T47D (cell line): Measurements from ENCODE around the gene POLR3E.

Source experiments
- DNase-seq, 2 experiments: peaks; one replicate each; pipeline versions ENCODE4 v3.0.0 to v3.0.0-alpha.2; 2011 to 2012; ENCODE audit warnings: low read depth in 1 of 2, low spot score in 1 of 2
- JUND ChIP-seq: IDR thresholded peaks from 2 replicates; pipeline ENCODE4 v1.6.1; 2012; ENCODE audit warnings: low read depth
- in situ Hi-C: cut with HindIII; loops from 2 replicates; pipeline ENCODE4 v1.10.0; 2016; ENCODE audit warnings: low sequenced_read_pairs, low pct_unique_long_range_greater_than_20kb

POLR3E gene, protein sequence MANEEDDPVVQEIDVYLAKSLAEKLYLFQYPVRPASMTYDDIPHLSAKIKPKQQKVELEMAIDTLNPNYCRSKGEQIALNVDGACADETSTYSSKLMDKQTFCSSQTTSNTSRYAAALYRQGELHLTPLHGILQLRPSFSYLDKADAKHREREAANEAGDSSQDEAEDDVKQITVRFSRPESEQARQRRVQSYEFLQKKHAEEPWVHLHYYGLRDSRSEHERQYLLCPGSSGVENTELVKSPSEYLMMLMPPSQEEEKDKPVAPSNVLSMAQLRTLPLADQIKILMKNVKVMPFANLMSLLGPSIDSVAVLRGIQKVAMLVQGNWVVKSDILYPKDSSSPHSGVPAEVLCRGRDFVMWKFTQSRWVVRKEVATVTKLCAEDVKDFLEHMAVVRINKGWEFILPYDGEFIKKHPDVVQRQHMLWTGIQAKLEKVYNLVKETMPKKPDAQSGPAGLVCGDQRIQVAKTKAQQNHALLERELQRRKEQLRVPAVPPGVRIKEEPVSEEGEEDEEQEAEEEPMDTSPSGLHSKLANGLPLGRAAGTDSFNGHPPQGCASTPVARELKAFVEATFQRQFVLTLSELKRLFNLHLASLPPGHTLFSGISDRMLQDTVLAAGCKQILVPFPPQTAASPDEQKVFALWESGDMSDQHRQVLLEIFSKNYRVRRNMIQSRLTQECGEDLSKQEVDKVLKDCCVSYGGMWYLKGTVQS

DNA sequence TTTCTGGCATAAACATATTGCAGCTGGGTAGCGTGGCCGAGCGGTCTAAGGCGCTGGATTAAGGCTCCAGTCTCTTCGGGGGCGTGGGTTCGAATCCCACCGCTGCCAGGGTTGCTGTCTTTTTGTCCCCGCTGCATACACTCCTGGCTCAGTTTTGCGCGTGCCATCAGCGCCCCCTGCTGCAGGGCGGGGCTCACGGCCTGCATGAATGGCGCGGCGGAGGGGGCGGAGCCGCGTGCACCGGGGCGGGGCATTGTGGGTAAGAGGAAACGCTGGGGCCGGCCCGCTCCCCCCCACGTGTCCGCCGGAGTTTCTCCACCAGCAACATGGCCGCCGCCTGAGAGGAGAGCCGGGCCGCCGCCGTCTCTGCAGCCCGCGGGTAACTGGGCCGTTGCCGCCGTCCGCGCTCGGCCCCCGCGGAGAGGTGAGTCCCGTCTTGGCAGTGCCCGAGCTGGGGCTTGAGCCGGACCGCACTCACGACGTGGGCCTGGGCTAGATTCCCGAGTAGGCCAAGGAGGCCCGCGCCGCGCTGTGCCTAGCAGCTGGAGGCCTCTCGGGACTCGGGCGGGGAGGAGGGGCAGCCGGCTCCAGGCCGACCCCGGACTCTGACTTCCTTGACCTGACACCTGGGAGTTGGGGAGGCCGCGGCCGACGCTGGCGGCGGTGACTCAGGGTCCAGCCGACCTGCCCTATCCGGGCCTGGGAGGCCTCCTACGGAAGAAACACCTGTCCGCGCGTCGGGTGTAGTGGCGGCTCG lies at the start of gene POLR3E:
POLR3E (plus strand) TSS at position 296 of the 757 bp plus-strand sequence. CDS start 5,560 bp downstream, outside the sequence.
- TF ChIP-seq JUND: no peak
- in situ Hi-C loops: no loop called here
- peak; percentile 86 to 98 for DNase-seq

GRCh38 chr16:22250522-22250921 lies 46.7 kb upstream of the POLR3E start:
- no peak for TF ChIP-seq JUND
- in situ Hi-C loops: no loop called here
- DNase-seq: no peak

GRCh38 chr16:22252317-22252716 lies 44.9 kb upstream of the POLR3E start:
- DNase-seq: peak in 1 of 2 experiments; percentile 33
- TF ChIP-seq JUND: no peak
- in situ Hi-C loops: no loop called here

DNA sequence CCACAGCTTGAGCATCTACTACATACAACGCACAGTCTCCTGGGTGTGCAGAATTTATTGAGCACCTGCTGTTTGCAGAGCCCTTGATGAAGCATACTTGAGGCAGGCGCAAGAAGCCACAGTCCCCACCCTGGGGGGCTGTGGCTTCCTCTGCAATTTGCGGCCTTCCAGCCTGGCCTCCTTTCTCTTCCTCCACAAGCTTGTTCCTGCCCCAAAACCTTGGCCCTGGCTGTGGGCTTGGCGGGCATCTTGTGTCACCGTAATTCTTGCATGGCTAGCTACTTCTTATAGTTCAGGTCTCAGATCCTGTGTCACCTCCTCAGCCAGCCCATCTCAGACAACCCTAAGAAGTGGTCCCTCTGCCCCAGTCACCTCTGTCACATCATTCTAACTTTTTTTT lies 43.9 kb upstream of the POLR3E start:
- in situ Hi-C loops: no loop called here
- no peak for TF ChIP-seq JUND

GRCh38 chr16:22255335-22255734 lies 41.9 kb upstream of the POLR3E start:
- in situ Hi-C loops: no loop called here
- TF ChIP-seq JUND: no peak
- DNase-seq: no peak

More for the DNA sequence above, 43.9 kb upstream of the POLR3E start:
- DNase-seq: no peak

- DNase-seq: no peak
- in situ Hi-C loops: no loop called here
These were observed 39.8 kb upstream of the POLR3E start for GRCh38 chr16:22257440-22257839.

GRCh38 chr16:22260490-22260889 lies 36.7 kb upstream of the POLR3E start:
- no peak for DNase-seq
- TF ChIP-seq JUND: no peak
- in situ Hi-C loops: no loop called here

More at GRCh38 chr16:22257440-22257839, 39.8 kb upstream of the POLR3E start:
- TF ChIP-seq JUND: no peak

DNA sequence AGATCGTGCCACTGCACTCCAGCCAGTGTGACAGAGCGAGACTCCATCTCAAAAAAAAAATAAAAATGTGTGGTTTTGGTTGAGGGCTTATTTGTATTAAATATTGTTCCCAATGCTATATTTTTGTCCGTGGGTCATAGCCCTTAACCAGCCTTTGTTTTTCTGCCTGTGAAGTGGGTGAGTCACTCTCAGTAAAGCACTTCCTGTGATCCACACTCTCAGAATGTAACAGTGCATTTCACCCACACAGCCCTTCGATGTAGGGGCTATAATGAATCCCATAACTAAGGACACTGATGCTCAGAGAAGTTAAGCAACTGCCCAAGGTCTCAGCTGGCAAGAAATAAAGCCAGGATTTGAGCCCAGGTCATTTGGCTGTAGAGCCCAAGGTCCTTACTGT lies 34.7 kb upstream of the POLR3E start:
- DNase-seq: no peak
- no peak for TF ChIP-seq JUND
- in situ Hi-C loops: no loop called here

DNA sequence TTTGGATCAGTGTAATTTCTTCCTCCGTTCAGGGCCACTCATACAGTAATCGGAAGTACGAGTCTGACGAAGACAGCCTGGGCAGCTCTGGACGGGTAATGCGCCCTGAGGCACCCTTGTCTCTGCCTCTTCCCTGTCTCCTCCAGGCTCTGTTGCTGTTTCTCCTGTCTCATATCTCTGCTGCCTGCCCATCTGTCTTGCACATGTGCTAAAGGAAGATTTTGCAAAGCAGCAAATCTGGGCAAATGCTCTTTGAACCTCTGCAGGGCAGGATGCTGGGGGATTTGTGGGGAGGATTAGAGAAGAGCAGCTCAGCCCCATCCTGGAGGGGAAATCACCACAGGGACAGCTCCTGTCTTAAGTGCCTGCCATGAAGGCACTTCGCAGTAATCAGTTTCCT lies 32.4 kb upstream of the POLR3E start:
- in situ Hi-C loops: no loop called here
- TF ChIP-seq JUND: no peak
- no peak for DNase-seq

DNA sequence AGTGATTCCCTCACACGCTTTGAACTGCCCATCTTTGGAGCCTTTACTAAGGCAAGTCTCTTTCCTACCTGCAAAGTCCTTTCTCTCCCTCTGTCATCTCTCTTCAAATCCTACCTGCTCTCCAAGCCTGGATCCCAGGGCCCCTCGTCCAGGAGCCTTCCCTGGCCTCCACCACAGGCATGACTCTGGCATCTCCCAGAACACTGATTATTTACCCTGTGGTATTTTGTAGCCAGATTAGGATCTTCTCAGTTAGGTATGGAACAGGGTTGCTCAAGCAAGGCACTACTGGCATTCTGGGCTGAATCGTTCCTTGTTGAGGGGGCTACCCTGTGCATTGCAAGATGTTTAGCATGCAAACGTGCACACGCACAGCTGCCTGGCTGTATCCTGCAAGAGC lies 31.9 kb upstream of the POLR3E start:
- DNase-seq: peak; percentile 62 to 67
- no peak for TF ChIP-seq JUND
- in situ Hi-C loops: no loop called here

GRCh38 chr16:22266546-22266945 lies 30.7 kb upstream of the POLR3E start:
- in situ Hi-C loops: no loop called here
- no peak for TF ChIP-seq JUND
- DNase-seq: no peak

DNA sequence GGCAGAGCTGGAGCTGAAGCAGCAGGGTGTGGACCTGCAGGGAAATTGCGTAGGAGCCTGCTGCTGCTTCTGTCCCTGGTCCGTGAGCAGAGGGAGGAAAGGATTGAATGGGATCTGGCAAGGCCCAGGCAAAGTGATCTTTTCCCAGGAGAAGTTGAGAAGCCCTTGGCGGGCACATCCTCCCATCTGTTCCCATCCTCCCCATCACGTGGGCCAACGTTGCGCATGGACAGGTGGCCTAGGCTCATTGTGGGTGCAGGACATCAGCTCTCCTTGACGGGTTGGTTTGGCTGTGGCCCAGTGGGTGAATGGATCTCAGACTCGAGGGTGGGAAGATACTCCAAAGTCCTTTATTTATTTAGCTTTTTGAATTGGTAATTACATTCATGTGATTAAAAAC lies 29.4 kb upstream of the POLR3E start:
- in situ Hi-C loops: no loop called here
- no peak for TF ChIP-seq JUND
- no peak for DNase-seq
